GM04503 (cell line): ENCODE measurements around the gene INSL3.
"Not testable (repeated sequence)": the region's sequence is repeated elsewhere in the genome, so short reads cannot be mapped to it uniquely, and the experiment has no call there.

Source experiments
- DNase-seq: peaks from one replicate; pipeline ENCODE4 v3.0.0-alpha.2; 2012; ENCODE audit warnings: low read depth

The INSL3 gene

DNA sequence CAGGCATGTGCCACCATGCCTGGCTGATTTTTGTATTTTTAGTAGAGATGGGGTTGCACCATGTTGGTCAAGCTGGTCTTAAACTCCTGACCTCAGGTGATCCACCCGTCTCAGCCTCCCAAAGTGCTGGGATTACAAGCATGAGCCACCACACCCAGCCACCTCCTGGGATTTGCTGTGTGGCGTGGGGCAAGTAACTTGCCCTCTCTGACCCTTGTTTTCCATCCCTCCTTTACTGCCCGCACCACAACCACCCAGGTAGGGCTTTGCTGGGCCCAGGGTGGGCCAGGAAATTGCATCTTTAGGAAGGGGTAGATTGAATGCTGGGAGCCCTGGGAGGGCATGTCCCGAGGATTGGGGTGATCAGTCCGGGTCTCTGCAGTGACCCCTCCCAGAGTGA is 37.6 kb downstream of the INSL3 start:
- not testable (repeated sequence) for DNase-seq

DNA sequence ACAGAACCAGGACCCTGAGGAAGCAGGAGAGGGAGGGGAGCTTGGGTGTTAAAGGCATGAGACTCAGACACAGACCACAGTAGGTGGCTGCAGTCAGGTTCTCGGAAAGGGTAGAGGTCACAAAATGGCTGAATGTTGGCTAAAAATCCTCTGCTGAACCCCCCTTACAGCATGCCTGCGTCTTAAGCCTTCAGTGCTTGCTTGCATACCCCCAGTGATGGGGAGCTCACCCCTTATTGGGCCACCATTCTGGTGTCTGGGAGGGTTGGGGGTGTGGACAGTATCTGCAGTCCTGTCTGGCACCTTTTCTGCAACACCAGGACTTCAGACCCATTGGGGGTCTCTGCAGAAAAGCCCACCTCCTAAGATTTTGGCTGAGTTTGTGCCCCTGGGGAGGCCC is 40.5 kb downstream of the INSL3 start:
- DNase-seq = no peak

- no peak for DNase-seq
These were observed 42.1 kb downstream of the INSL3 start for GRCh38 chr19:17778968-17779929.

- DNase-seq = no peak
These were observed 42.9 kb downstream of the INSL3 start for GRCh38 chr19:17778251-17778967.

GRCh38 chr19:17777840-17778239 is 43.5 kb downstream of the INSL3 start:
- not testable (repeated sequence) for DNase-seq

- DNase-seq = no peak
These were observed 45.1 kb downstream of the INSL3 start for GRCh38 chr19:17775991-17776803.

GRCh38 chr19:17775245-17775927 is 45.9 kb downstream of the INSL3 start:
- DNase-seq = no peak

DNA sequence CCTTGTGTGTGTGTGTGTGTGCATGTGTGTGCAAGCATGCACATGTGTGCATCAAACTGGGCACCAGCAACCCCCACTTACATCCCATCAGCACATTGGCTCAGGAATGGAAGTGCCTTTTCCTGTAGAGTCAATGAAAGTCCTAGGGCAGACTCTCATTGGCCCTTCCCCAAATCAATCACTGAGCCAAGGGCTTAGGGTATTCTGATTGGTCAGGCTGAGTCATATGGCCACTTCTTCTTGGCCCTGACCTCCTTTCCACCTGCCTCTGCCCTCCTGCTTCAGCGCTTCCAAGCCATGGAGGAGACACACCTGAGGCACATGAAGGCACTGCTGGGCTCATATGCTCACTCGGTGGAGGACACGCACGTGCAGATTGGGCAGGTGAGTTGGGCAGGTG is 49.1 kb downstream of the INSL3 start:
- DNase-seq = no peak

- no peak for DNase-seq
These were observed 50.7 kb downstream of the INSL3 start for GRCh38 chr19:17770613-17771012.

DNA sequence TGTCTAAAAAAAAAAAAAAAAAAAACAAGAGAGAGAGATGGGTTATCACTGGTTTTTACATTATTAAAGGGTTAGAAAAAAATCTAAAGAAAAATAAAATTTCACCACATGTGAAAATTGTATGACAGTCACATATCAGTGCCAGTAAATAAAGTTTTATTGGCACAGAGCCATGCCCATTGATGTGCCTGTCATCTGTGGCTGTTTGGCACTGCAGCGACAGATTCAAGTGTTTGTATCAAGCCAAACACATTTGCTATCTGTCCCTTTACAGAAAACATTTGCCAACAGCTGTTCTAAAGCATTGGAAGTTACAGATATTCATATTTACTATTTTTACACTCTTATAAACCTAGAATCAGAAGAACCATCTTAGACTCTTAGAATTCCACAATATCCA is 53.8 kb downstream of the INSL3 start:
- DNase-seq = no peak

GRCh38 chr19:17766543-17767131 is 54.7 kb downstream of the INSL3 start:
- DNase-seq = no peak
